Uterus (tissue), 2 donors: ENCODE measurements around the gene ITK.

Experiments
- POLR2A ChIP-seq, 2 donors: fragments of 450-650 bp; IDR thresholded peaks; one replicate each; pipeline ENCODE4 v1.6.1; 2016; ENCODE audit warnings: antibody characterized with exemption in 2 of 2, mild to moderate bottlenecking in 1 of 2, moderate library complexity in 1 of 2
- TF ChIP-seq, protein P1 (sequence below), 4 experiments: fragments of 200-600 bp in 2 of 4; fragments of 450-650 bp in 2 of 4; sonication (generic) in 2 of 4; IDR thresholded peaks; one replicate each; pipeline ENCODE4 v1.5.1; 2016 to 2019; ENCODE audit warnings: antibody characterized with exemption in 4 of 4, mild to moderate bottlenecking in 2 of 4, moderate library complexity in 1 of 4

- TF ChIP-seq, protein P1, sequence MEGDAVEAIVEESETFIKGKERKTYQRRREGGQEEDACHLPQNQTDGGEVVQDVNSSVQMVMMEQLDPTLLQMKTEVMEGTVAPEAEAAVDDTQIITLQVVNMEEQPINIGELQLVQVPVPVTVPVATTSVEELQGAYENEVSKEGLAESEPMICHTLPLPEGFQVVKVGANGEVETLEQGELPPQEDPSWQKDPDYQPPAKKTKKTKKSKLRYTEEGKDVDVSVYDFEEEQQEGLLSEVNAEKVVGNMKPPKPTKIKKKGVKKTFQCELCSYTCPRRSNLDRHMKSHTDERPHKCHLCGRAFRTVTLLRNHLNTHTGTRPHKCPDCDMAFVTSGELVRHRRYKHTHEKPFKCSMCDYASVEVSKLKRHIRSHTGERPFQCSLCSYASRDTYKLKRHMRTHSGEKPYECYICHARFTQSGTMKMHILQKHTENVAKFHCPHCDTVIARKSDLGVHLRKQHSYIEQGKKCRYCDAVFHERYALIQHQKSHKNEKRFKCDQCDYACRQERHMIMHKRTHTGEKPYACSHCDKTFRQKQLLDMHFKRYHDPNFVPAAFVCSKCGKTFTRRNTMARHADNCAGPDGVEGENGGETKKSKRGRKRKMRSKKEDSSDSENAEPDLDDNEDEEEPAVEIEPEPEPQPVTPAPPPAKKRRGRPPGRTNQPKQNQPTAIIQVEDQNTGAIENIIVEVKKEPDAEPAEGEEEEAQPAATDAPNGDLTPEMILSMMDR (IDR thresholded peaks at IDR 0.05), result no peak
- TF ChIP-seq POLR2A (IDR thresholded peaks at IDR 0.05), result no peak
Observed at GRCh38 chr5:157225469-157226422, 45.1 kb downstream of the ITK start.
